GM23248 (cell line): ENCODE results near the gene EGLN2.

ENCODE experiments used
- EZH2 ChIP-seq: fragments of 200-600 bp; sonication (generic); IDR thresholded peaks from 2 replicates; pipeline ENCODE4 v1.6.1; 2018; ENCODE audit warnings: antibody characterized with exemption, mild to moderate bottlenecking; ENCODE audit not compliant: insufficient read depth, poor library complexity, severe bottlenecking
- EZH2phosphoT487 ChIP-seq: fragments of 200-600 bp; sonication (generic); IDR thresholded peaks from 2 replicates; pipeline ENCODE4 v1.6.1; 2018; ENCODE audit warnings: antibody characterized with exemption, moderate library complexity, mild to moderate bottlenecking, low read depth; ENCODE audit not compliant: insufficient read depth

- TF ChIP-seq EZH2 (no peak), EZH2phosphoT487 (no peak)
Measured at GRCh38 chr19:40783711-40784110, 15.3 kb upstream of the EGLN2 start.
